ENCODE measurements around the gene ZNF880. TPM values are rescaled to one million over a fixed set of nuclear protein-coding genes. Genes with fewer than 3 reads are reported as not detected.

Gene ZNF880
- total RNA-seq, 2 donors from 2014 or later, result 14.6 to 23.7 TPM

- Histone ChIP-seq H3K9me3 (peaks cover 41% of the 10 kb centered on the region), H3K27ac (peak overlapping the region; percentile 97 to 100), H3K4me1 (ENCODE audit: control insufficient read depth in 1 of 2, low read depth in 2 of 2) (peaks cover 6 to 9% of the 10 kb centered on the region in 2 donors), H3K36me3 (peaks cover 26% of the 10 kb centered on the region), H3K27me3 (replicated peaks; ENCODE audit: insufficient read depth) (no peaks in the 10 kb centered on the region), H3K4me3 (peak overlapping the region; percentile 99)
- DNase-seq (ENCODE audit: low spot score) (no peak), ATAC-seq (ENCODE audit: insufficient number of reproducible peaks, low FRiP score, low read depth) (no peak)
- TF ChIP-seq CTCF (IDR thresholded peaks at IDR 0.05), result no peak
These were observed 603 bp downstream of the ZNF880 start for GRCh38 chr19:52370341-52370710.

GRCh38 chr19:52391135-52391534, 21.4 kb downstream of the ZNF880 start:
- Histone ChIP-seq H3K9me3 (peaks cover 59% of the 10 kb centered on the region), H3K4me3 (no peak overlapping the region), H3K27ac (no peak overlapping the region), H3K27me3 (replicated peaks; ENCODE audit: insufficient read depth) (no peaks in the 10 kb centered on the region), H3K36me3 (peaks cover 32% of the 10 kb centered on the region), H3K4me1 (ENCODE audit: control insufficient read depth in 1 of 2, low read depth in 2 of 2) (no peaks in the 10 kb centered on the region)
- no peak for DNase-seq (ENCODE audit: low spot score)
- no peak for TF ChIP-seq CTCF (IDR thresholded peaks at IDR 0.05)
- no peak for ATAC-seq (ENCODE audit: insufficient number of reproducible peaks, low FRiP score, low read depth)

- Histone ChIP-seq H3K27me3 (replicated peaks; ENCODE audit: insufficient read depth) (no peaks in the 10 kb centered on the region), H3K36me3 (peaks cover 24% of the 10 kb centered on the region), H3K4me3 (peak within 1 kb of the TSS; percentile 95), H3K27ac (peak within 1 kb of the TSS; percentile 53 to 64), H3K9me3 (peaks cover 9% of the 10 kb centered on the region), H3K4me1 (ENCODE audit: control insufficient read depth in 1 of 2, low read depth in 2 of 2) (peaks cover 5 to 19% of the 10 kb centered on the region in 2 donors)
- ATAC-seq (ENCODE audit: insufficient number of reproducible peaks, low FRiP score, low read depth), result peak; percentile 89
- DNase-seq (ENCODE audit: low spot score), result peak; percentile 88
- no peak for TF ChIP-seq CTCF (IDR thresholded peaks at IDR 0.05)
These were observed 27.8 kb downstream of the ZNF880 start, which contains the start of gene ZNF528 for GRCh38 chr19:52397310-52398080. Gene ZNF528, plus strand, starts transcription at chr19:52397849. Its CDS starts 4,165 bp downstream, at chr19:52402014.

- H3K4me1 ChIP-seq (ENCODE audit: control insufficient read depth in 1 of 2, low read depth in 2 of 2), result peaks cover 5 to 19% of the 10 kb centered on the region in 2 donors
- DNase-seq (ENCODE audit: low spot score), result no peak
- no peak for TF ChIP-seq CTCF (IDR thresholded peaks at IDR 0.05)
These were observed 28.3 kb downstream of the ZNF880 start for GRCh38 chr19:52398081-52398441.

GRCh38 chr19:52410276-52410675, 40.6 kb downstream of the ZNF880 start:
- DNase-seq (ENCODE audit: low spot score), result no peak
- H3K4me3 ChIP-seq, result no peak overlapping the region
- H3K4me1 ChIP-seq (ENCODE audit: control insufficient read depth in 1 of 2, low read depth in 2 of 2), result no peaks in the 10 kb centered on the region
- no peak for TF ChIP-seq CTCF (IDR thresholded peaks at IDR 0.05)
- H3K27ac ChIP-seq, result no peak overlapping the region
- peaks cover 78% of the 10 kb centered on the region for H3K9me3 ChIP-seq
- no peaks in the 10 kb centered on the region for H3K27me3 ChIP-seq (replicated peaks; ENCODE audit: insufficient read depth)
- no peak for ATAC-seq (ENCODE audit: insufficient number of reproducible peaks, low FRiP score, low read depth)
- peaks cover 75% of the 10 kb centered on the region for H3K36me3 ChIP-seq

More at GRCh38 chr19:52398081-52398441, 28.3 kb downstream of the ZNF880 start:
- ATAC-seq (ENCODE audit: insufficient number of reproducible peaks, low FRiP score, low read depth), result no peak
- peak overlapping the region; percentile 53 to 64 for H3K27ac ChIP-seq
- H3K36me3 ChIP-seq, result peaks cover 27% of the 10 kb centered on the region
- no peaks in the 10 kb centered on the region for H3K27me3 ChIP-seq (replicated peaks; ENCODE audit: insufficient read depth)
- peak overlapping the region; percentile 95 for H3K4me3 ChIP-seq
- H3K9me3 ChIP-seq, result peaks cover 9% of the 10 kb centered on the region

Data from thoracic aorta (tissue), 2 donors.